ENCODE measurements around the gene ABHD6.

ABHD6 gene

GRCh38 chr3:58237238-58237940, at the start of gene ABHD6:
Gene ABHD6, plus strand, starts transcription at chr3:58237792. Its CDS starts 18,795 bp downstream, at chr3:58256587.
- Mint-ChIP-seq H3K27me3 (ENCODE audit: low read depth, poor library complexity) (peaks cover 49% of the 10 kb centered on the region), H3K4me3 (peak within 1 kb of the TSS; percentile 89), H3K4me1 (peaks cover 27% of the 10 kb centered on the region), H3K9me3 (no peaks in the 10 kb centered on the region), H3K36me3 (ENCODE audit: low read depth) (no peaks in the 10 kb centered on the region), H3K27ac (no peak within 1 kb of the TSS)
- TF ChIP-seq CTCF (IDR thresholded peaks at IDR 0.05) = no peak
- DNase-seq = peak; percentile 90

- H3K4me3 Mint-ChIP-seq = no peak overlapping the region
- peaks cover 25% of the 10 kb centered on the region for H3K27me3 Mint-ChIP-seq (ENCODE audit: low read depth, poor library complexity)
- no peaks in the 10 kb centered on the region for H3K9me3 Mint-ChIP-seq
- no peak overlapping the region for H3K27ac Mint-ChIP-seq
- no peaks in the 10 kb centered on the region for H3K36me3 Mint-ChIP-seq (ENCODE audit: low read depth)
- no peak for DNase-seq
- H3K4me1 Mint-ChIP-seq = peaks cover 50% of the 10 kb centered on the region
- TF ChIP-seq CTCF (IDR thresholded peaks at IDR 0.05) = no peak
Observed at GRCh38 chr3:58188173-58188564, 49.4 kb upstream of the ABHD6 start.

- Mint-ChIP-seq H3K27ac (peak overlapping the region; percentile 72), H3K4me1 (peaks cover 57% of the 10 kb centered on the region), H3K27me3 (ENCODE audit: low read depth, poor library complexity) (peaks cover 25% of the 10 kb centered on the region), H3K9me3 (no peaks in the 10 kb centered on the region), H3K36me3 (ENCODE audit: low read depth) (no peaks in the 10 kb centered on the region), H3K4me3 (peak overlapping the region; percentile 20)
- DNase-seq = peak; percentile 39
- TF ChIP-seq CTCF (IDR thresholded peaks at IDR 0.05) = no peak
Observed at GRCh38 chr3:58188921-58189451, 48.6 kb upstream of the ABHD6 start.

- no peak for TF ChIP-seq CTCF (IDR thresholded peaks at IDR 0.05)
- DNase-seq = no peak
- Mint-ChIP-seq H3K36me3 (ENCODE audit: low read depth) (no peaks in the 10 kb centered on the region), H3K27me3 (ENCODE audit: low read depth, poor library complexity) (peaks cover 20% of the 10 kb centered on the region), H3K27ac (no peak overlapping the region), H3K4me3 (no peak overlapping the region), H3K4me1 (peaks cover 57% of the 10 kb centered on the region), H3K9me3 (no peaks in the 10 kb centered on the region)
Observed at GRCh38 chr3:58189691-58190090, 47.9 kb upstream of the ABHD6 start.

- Mint-ChIP-seq H3K27ac (no peak overlapping the region), H3K9me3 (peaks cover 3% of the 10 kb centered on the region)
- TF ChIP-seq CTCF (IDR thresholded peaks at IDR 0.05) = no peak
Observed at GRCh38 chr3:58190291-58190690, 47.3 kb upstream of the ABHD6 start.

GRCh38 chr3:58190882-58191281, 46.7 kb upstream of the ABHD6 start:
- peaks cover 57% of the 10 kb centered on the region for H3K4me1 Mint-ChIP-seq
- DNase-seq = no peak
- peaks cover 12% of the 10 kb centered on the region for H3K27me3 Mint-ChIP-seq (ENCODE audit: low read depth, poor library complexity)
- TF ChIP-seq CTCF (IDR thresholded peaks at IDR 0.05) = no peak
- H3K27ac Mint-ChIP-seq = peak overlapping the region; percentile 22
- H3K9me3 Mint-ChIP-seq = peaks cover 3% of the 10 kb centered on the region
- H3K4me3 Mint-ChIP-seq = no peak overlapping the region
- no peaks in the 10 kb centered on the region for H3K36me3 Mint-ChIP-seq (ENCODE audit: low read depth)

More at GRCh38 chr3:58190291-58190690, 47.3 kb upstream of the ABHD6 start:
- Mint-ChIP-seq H3K36me3 (ENCODE audit: low read depth) (no peaks in the 10 kb centered on the region), H3K4me3 (no peak overlapping the region), H3K4me1 (peaks cover 57% of the 10 kb centered on the region), H3K27me3 (ENCODE audit: low read depth, poor library complexity) (peaks cover 15% of the 10 kb centered on the region)
- no peak for DNase-seq

Measured in nephron progenitor cell (in vitro differentiated cells).